Right ventricle myocardium superior (tissue), 1 donor: Measurements from ENCODE around the gene IFFO2. TPM values are rescaled to one million over a fixed set of nuclear protein-coding genes. Genes with fewer than 3 reads are reported as not detected.

ENCODE experiments used
- microRNA-seq: library from miRNA; unstranded; fragments of <30 nt; microRNA quantifications from one replicate; pipeline ENCODE4 v1.2.0, GENCODE V29; 2020
- total RNA-seq: library from RNA; stranded (reverse); fragmentation: NEBNext Ultra II Directional; extraction: Animal tissue kit (Norgen Biotek cat#: 25700); gene quantifications from one replicate; pipeline ENCODE4 v1.2.1, GENCODE V29; 2021
- donor health status: DM: no; HTN: yes; CAD: no; lungs with severe emphysema.

Gene IFFO2
- total RNA-seq, 1 donor from 2014 or later: 4.4 TPM

Small RNAs within 50 kb of the gene (microRNA-seq; reads per million reads assigned to microRNA genes)
- gene MIR1290 (not detected), gene MIR4695 (not detected)

Other genes starting within 250 kb of the IFFO2 start
- not detected for gene TAS1R2, start 97.0 kb downstream of the IFFO2 start, total RNA-seq
- 29.3 TPM for gene ALDH4A1, start 54.1 kb downstream of the IFFO2 start, total RNA-seq